Measurements from ENCODE around the gene NR5A1.

- TF ChIP-seq POLR2A (IDR thresholded peaks at IDR 0.05; ENCODE audit: low read length) (no peak), GATA1 (IDR thresholded peaks at IDR 0.05; ENCODE audit: low read depth, low read length) (no peak)
Measured at GRCh38 chr9:124483481-124483880, 23.7 kb downstream of the NR5A1 start.

Measured in erythroblast (primary cell).